ENCODE results near the gene ADGRV1. TPM values are rescaled to one million over a fixed set of nuclear protein-coding genes. Genes with fewer than 3 reads are reported as not detected.

Gene ADGRV1
- total RNA-seq, 1 donor from 2014 or later = 18.2 TPM

GRCh38 chr5:90983711-90984124 is 425.1 kb downstream of the ADGRV1 start:
- Mint-ChIP-seq H3K27me3 (ENCODE audit: unreplicated experiment) (no peaks in the 10 kb centered on the region), H3K27ac (ENCODE audit: unreplicated experiment) (no peak overlapping the region), H3K36me3 (ENCODE audit: unreplicated experiment) (no peaks in the 10 kb centered on the region), H3K4me3 (ENCODE audit: unreplicated experiment) (no peak overlapping the region), H3K9me3 (ENCODE audit: unreplicated experiment) (no peaks in the 10 kb centered on the region), H3K4me1 (ENCODE audit: low read depth, unreplicated experiment) (no peaks in the 10 kb centered on the region)
- DNase-seq = no peak
- no peak for TF ChIP-seq CTCF (IDR thresholded peaks at IDR 0.05; ENCODE audit: partially characterized antibody, unreplicated experiment)

- no peaks in the 10 kb centered on the region for H3K4me1 Mint-ChIP-seq (ENCODE audit: low read depth, unreplicated experiment)
- no peak overlapping the region for H3K27ac Mint-ChIP-seq (ENCODE audit: unreplicated experiment)
- H3K27me3 Mint-ChIP-seq (ENCODE audit: unreplicated experiment) = no peaks in the 10 kb centered on the region
- no peaks in the 10 kb centered on the region for H3K9me3 Mint-ChIP-seq (ENCODE audit: unreplicated experiment)
- no peak for TF ChIP-seq CTCF (IDR thresholded peaks at IDR 0.05; ENCODE audit: partially characterized antibody, unreplicated experiment)
- no peak overlapping the region for H3K4me3 Mint-ChIP-seq (ENCODE audit: unreplicated experiment)
- DNase-seq = no peak
- H3K36me3 Mint-ChIP-seq (ENCODE audit: unreplicated experiment) = no peaks in the 10 kb centered on the region
These were observed 426.7 kb downstream of the ADGRV1 start for GRCh38 chr5:90985341-90985740.

- Mint-ChIP-seq H3K36me3 (ENCODE audit: unreplicated experiment) (no peaks in the 10 kb centered on the region), H3K4me1 (ENCODE audit: low read depth, unreplicated experiment) (no peaks in the 10 kb centered on the region), H3K27me3 (ENCODE audit: unreplicated experiment) (no peaks in the 10 kb centered on the region), H3K9me3 (ENCODE audit: unreplicated experiment) (no peaks in the 10 kb centered on the region), H3K4me3 (ENCODE audit: unreplicated experiment) (no peak overlapping the region), H3K27ac (ENCODE audit: unreplicated experiment) (no peak overlapping the region)
- TF ChIP-seq CTCF (IDR thresholded peaks at IDR 0.05; ENCODE audit: partially characterized antibody, unreplicated experiment) = no peak
- no peak for DNase-seq
These were observed 429.1 kb downstream of the ADGRV1 start for GRCh38 chr5:90987726-90988125.

- H3K36me3 Mint-ChIP-seq (ENCODE audit: unreplicated experiment) = peaks cover 9% of the 10 kb centered on the region
- H3K27me3 Mint-ChIP-seq (ENCODE audit: unreplicated experiment) = no peaks in the 10 kb centered on the region
- no peak for DNase-seq
- no peaks in the 10 kb centered on the region for H3K9me3 Mint-ChIP-seq (ENCODE audit: unreplicated experiment)
- no peak overlapping the region for H3K27ac Mint-ChIP-seq (ENCODE audit: unreplicated experiment)
- no peak overlapping the region for H3K4me3 Mint-ChIP-seq (ENCODE audit: unreplicated experiment)
- TF ChIP-seq CTCF (IDR thresholded peaks at IDR 0.05; ENCODE audit: partially characterized antibody, unreplicated experiment) = no peak
- no peaks in the 10 kb centered on the region for H3K4me1 Mint-ChIP-seq (ENCODE audit: low read depth, unreplicated experiment)
These were observed 432.6 kb downstream of the ADGRV1 start for GRCh38 chr5:90991201-90991600.

GRCh38 chr5:90994796-90995195 is 436.2 kb downstream of the ADGRV1 start:
- Mint-ChIP-seq H3K27me3 (ENCODE audit: unreplicated experiment) (no peaks in the 10 kb centered on the region), H3K4me1 (ENCODE audit: low read depth, unreplicated experiment) (no peaks in the 10 kb centered on the region), H3K36me3 (ENCODE audit: unreplicated experiment) (peaks cover 14% of the 10 kb centered on the region), H3K4me3 (ENCODE audit: unreplicated experiment) (no peak overlapping the region), H3K27ac (ENCODE audit: unreplicated experiment) (no peak overlapping the region), H3K9me3 (ENCODE audit: unreplicated experiment) (no peaks in the 10 kb centered on the region)
- TF ChIP-seq CTCF (IDR thresholded peaks at IDR 0.05; ENCODE audit: partially characterized antibody, unreplicated experiment) = no peak
- DNase-seq = no peak

Measured in glutamatergic neuron (in vitro differentiated cells).